Measurements from ENCODE around the gene SMARCD3. TPM values are rescaled to one million over a fixed set of nuclear protein-coding genes. Genes with fewer than 3 reads are reported as not detected.

The SMARCD3 gene
- total and polyA plus RNA-seq, 9 of the 15 experiments (the other 6 are each of a cell fraction or from before 2014, with no cell fraction given), result 0.43 to 3.6 (median 2.6) TPM

- TF ChIP-seq DEAF1 (CRISPR knock-in tag; IDR thresholded peaks at IDR 0.05) (no peak), KDM5B (IDR thresholded peaks at IDR 0.05; ENCODE audit: insufficient replicate concordance, low read depth, low read length) (no peak), ZNF146 (CRISPR knock-in tag; IDR thresholded peaks at IDR 0.05; ENCODE audit: unreplicated experiment) (no peak), NFE2 (IDR thresholded peaks at IDR 0.05; ENCODE audit: low read depth) (peak; percentile 87), MNT (conservative IDR thresholded peaks at IDR 0.05) (peak; percentile 25 to 66; a peak in 3 of 4 replicates), MAFF (IDR thresholded peaks at IDR 0.05; ENCODE audit: low read length) (peak; percentile 35; the same call in 1 of the 2 replicates), IRF9 (tag; IDR thresholded peaks at IDR 0.05) (no peak), ZNF431 (CRISPR knock-in tag; IDR thresholded peaks at IDR 0.05) (no peak), ZEB2 (IDR thresholded peaks at IDR 0.05) (peak; percentile 81), TCF3 (CRISPR knock-in tag; IDR thresholded peaks at IDR 0.05) (peak; percentile 37; the same call in 1 of the 2 replicates), ZBTB2 (IDR thresholded peaks at IDR 0.05) (no peak), E2F4 (CRISPR knock-in tag; IDR thresholded peaks at IDR 0.05; ENCODE audit: low read depth) (no peak), TAF9B (IDR thresholded peaks at IDR 0.05; ENCODE audit: partially characterized antibody) (no peak), ZNF121 (CRISPR knock-in tag; conservative IDR thresholded peaks at IDR 0.05) (no peak), ZBTB11 (CRISPR knock-in tag; IDR thresholded peaks at IDR 0.05) (no peak), SMAD4 (CRISPR knock-in tag; conservative IDR thresholded peaks at IDR 0.05) (no peak)
Observed at GRCh38 chr7:151228024-151228866, 20.2 kb downstream of the SMARCD3 start (continued).

All from K562 (cell line).